ENCODE data around the gene BBS2. TPM values are rescaled to one million over a fixed set of nuclear protein-coding genes. Genes with fewer than 3 reads are reported as not detected.

Gene BBS2
- total and polyA plus RNA-seq, 4 donors = 14.0 to 70.0 (median 33.0) TPM

DNA sequence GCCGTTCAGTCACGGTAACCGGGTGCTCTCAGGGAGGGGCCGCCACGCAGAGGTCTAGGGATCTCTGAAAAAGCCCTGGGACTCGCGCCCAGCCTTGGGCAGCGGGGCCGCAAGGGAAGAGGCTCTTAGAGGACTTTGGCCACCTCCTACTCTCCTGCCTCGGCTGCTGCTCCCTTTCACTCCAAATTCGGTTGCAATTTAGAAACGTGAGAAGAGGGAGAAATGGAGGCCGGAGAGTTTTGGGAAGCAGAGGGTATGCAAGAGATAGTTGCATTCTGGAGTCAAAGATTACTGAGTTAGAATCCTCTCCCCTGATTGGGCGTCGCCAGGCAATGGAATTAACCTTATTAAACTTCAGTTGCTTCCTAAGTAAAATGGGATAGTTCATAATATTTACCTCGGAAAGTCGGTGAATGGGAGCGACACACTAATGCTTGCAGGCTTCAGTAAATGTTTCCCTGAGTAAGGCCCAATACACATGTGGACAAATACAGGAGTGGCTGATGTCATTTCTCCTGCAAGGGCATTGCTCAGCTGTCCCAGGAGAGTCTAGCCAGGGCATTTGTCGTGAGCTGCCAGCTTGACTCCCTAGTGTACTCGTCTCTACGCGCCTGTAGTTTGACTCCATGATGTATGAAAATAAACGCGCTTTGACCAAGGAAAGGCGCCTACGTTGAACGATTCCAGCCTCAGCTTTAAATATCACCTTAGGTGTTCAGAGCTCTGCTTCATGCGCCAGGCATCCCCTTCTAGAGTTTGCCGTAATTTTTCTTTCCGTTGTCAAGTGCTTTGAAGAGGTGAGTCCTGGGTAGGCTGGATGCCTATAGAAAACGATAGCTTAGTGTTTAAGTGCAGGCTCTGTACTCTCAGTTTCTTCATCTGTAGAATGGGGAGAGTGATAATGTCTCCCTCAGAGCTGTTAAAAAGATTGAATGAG, 67.8 kb downstream of the BBS2 start:
- TF ChIP-seq, protein P1, sequence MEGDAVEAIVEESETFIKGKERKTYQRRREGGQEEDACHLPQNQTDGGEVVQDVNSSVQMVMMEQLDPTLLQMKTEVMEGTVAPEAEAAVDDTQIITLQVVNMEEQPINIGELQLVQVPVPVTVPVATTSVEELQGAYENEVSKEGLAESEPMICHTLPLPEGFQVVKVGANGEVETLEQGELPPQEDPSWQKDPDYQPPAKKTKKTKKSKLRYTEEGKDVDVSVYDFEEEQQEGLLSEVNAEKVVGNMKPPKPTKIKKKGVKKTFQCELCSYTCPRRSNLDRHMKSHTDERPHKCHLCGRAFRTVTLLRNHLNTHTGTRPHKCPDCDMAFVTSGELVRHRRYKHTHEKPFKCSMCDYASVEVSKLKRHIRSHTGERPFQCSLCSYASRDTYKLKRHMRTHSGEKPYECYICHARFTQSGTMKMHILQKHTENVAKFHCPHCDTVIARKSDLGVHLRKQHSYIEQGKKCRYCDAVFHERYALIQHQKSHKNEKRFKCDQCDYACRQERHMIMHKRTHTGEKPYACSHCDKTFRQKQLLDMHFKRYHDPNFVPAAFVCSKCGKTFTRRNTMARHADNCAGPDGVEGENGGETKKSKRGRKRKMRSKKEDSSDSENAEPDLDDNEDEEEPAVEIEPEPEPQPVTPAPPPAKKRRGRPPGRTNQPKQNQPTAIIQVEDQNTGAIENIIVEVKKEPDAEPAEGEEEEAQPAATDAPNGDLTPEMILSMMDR (IDR thresholded peaks at IDR 0.05; ENCODE audit: control extremely low read depth, extremely low read depth) = no peak
- Histone ChIP-seq H3K9me3 (ENCODE audit: control insufficient read depth in 4 of 4, insufficient read depth in 3 of 4, low read length in 3 of 4) (no peaks in the 10 kb centered on the region), H3K4me3 (peak overlapping the region; percentile 53), H3K4me1 (ENCODE audit: control insufficient read depth in 5 of 5, insufficient read depth in 5 of 5, low read length in 5 of 5) (peaks cover 11 to 33% (median 17%) of the 10 kb centered on the region in 5 donors), H3K27ac (ENCODE audit: low read depth in 1 of 2, low read length in 1 of 2) (peak overlapping the region; percentile 91 to 92), H3K27me3 (ENCODE audit: control insufficient read depth in 3 of 3, insufficient read depth in 3 of 3, low read length in 2 of 3) (no peaks in the 10 kb centered on the region), H3K9ac (ENCODE audit: insufficient read depth in 1 of 2, low read length in 2 of 2) (peak overlapping the region; percentile 14 to 61), H3K36me3 (ENCODE audit: control insufficient read depth in 4 of 4, insufficient read depth in 4 of 4, low read length in 4 of 4) (peaks cover 9 to 26% (median 20%) of the 10 kb centered on the region in 4 donors)
- ATAC-seq (ENCODE audit: insufficient read depth, low FRiP score) (peak; percentile 30), DNase-seq (peak in 2 of 3 donors; percentile 22 to 35)
- 7 to 11% methylated on average over 31 of the region's 31 CpGs for WGBS, 2 donors

DNA sequence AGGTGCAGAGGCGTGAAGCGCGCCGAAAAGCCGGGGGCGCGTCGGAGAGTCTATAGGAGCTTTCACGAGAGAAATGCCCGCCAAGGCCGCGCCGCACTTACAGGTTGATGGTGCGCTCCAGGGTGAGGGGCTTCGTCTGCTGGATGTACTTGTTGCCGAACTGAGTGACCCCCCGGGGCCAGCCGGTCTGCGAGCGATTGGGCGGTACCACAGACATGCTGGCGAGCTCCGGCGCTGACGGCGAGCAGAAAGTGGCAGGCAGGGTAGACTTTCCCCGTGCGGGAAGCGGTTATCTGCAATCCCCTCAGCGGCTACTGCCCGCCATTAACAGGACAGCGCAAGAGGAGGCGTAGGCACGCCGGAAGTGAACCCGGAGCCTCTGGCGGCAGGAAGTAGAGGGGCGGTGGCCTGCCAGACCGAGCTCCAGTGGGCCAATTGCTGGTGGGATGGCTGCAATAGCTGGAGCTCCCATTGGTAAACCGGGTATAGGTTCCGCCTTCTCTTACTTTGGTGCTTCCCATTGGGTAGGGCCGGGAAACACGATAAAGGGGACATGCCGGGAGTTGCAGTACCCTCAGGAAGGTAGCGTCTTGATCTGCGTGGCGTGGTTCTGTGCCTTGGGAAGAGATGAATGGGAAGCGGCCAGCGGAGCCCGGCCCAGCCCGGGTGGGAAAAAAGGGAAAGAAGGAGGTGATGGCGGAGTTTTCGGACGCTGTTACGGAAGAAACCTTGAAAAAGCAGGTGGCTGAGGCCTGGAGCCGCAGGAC, 68.7 kb downstream of the BBS2 start, which contains the start of the genes NUDT21 and OGFOD1:
TSS of gene NUDT21 (minus strand) at position 347 of the 767 bp plus-strand sequence. CDS start at position 217, 130 bp downstream.
TSS of gene OGFOD1 (plus strand) at position 569 of the 767 bp plus-strand sequence. CDS start at position 628, 59 bp downstream.
- TF ChIP-seq, protein P1 (IDR thresholded peaks at IDR 0.05; ENCODE audit: control extremely low read depth, extremely low read depth) = no peak
- Histone ChIP-seq H3K9ac (ENCODE audit: insufficient read depth in 1 of 2, low read length in 2 of 2) (peak within 1 kb of the TSS; percentile 52 to 82), H3K9me3 (ENCODE audit: control insufficient read depth in 4 of 4, insufficient read depth in 3 of 4, low read length in 3 of 4) (no peaks in the 10 kb centered on the region), H3K4me3 (peak within 1 kb of the TSS; percentile 96), H3K4me1 (ENCODE audit: control insufficient read depth in 5 of 5, insufficient read depth in 5 of 5, low read length in 5 of 5) (peaks cover 11 to 33% (median 17%) of the 10 kb centered on the region in 5 donors), H3K27ac (ENCODE audit: low read depth in 1 of 2, low read length in 1 of 2) (peak within 1 kb of the TSS; percentile 91 to 92), H3K27me3 (ENCODE audit: control insufficient read depth in 3 of 3, insufficient read depth in 3 of 3, low read length in 2 of 3) (no peaks in the 10 kb centered on the region), H3K36me3 (ENCODE audit: control insufficient read depth in 4 of 4, insufficient read depth in 4 of 4, low read length in 4 of 4) (peaks cover 8 to 23% (median 19%) of the 10 kb centered on the region in 4 donors)
- DNase-seq = peak; percentile 96 to 99 (median 98)
- ATAC-seq (ENCODE audit: insufficient read depth, low FRiP score) = peak; percentile 99
- WGBS, 2 donors = 0% methylated on average over 56 of the region's 56 CpGs

DNA sequence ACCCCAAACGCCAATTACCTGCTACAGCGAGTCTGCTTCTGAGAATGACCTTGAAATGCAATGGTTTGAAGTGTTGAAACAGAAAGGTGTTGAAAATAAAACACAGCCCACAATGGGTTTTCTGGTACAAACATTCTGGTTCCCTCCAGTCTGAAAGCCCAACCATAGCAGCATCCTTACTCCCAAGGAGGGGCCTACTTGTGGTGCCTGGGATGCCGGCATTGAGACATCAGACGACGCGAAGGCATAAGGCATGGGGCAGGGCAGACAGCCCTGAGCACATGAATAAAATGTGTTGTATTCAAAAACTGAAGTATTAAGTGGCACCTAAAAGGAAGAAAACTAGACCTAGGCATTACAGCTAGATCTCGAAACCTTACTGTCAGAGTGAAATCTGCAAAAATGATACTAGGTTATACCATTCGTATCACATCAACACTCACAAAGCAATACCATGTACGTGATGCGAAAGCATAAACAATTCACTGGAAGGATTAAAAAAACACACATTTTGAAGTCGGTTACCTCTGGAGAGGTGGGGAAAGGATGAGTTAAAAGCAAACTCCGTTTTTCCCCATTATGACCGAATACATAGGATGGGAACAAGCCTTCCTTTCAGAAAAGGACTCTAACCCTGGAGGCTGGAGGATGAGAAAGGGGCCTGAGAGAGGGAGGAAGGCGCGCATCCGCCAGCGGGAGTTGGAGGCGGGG, 69.4 kb downstream of the BBS2 start:
- DNase-seq = peak in 2 of 3 donors; percentile 13 to 16
- Histone ChIP-seq H3K27me3 (ENCODE audit: control insufficient read depth in 3 of 3, insufficient read depth in 3 of 3, low read length in 2 of 3) (no peaks in the 10 kb centered on the region), H3K9me3 (ENCODE audit: control insufficient read depth in 4 of 4, insufficient read depth in 3 of 4, low read length in 3 of 4) (no peaks in the 10 kb centered on the region), H3K36me3 (ENCODE audit: control insufficient read depth in 4 of 4, insufficient read depth in 4 of 4, low read length in 4 of 4) (peaks cover 4 to 24% (median 15%) of the 10 kb centered on the region in 4 donors), H3K27ac (ENCODE audit: low read depth in 1 of 2, low read length in 1 of 2) (peak overlapping the region; percentile 86 to 87), H3K9ac (ENCODE audit: insufficient read depth in 1 of 2, low read length in 2 of 2) (peak overlapping the region; percentile 52 to 82), H3K4me1 (ENCODE audit: control insufficient read depth in 5 of 5, insufficient read depth in 5 of 5, low read length in 5 of 5) (peaks cover 11 to 33% (median 17%) of the 10 kb centered on the region in 5 donors), H3K4me3 (peak overlapping the region; percentile 96)
- 8 to 12% methylated on average over 18 of the region's 18 CpGs for WGBS, 2 donors
- TF ChIP-seq, protein P1 (IDR thresholded peaks at IDR 0.05; ENCODE audit: control extremely low read depth, extremely low read depth) = no peak
- no peak for ATAC-seq (ENCODE audit: insufficient read depth, low FRiP score)
